ENCODE data around the gene PLS3. TPM values are rescaled to one million over a fixed set of nuclear protein-coding genes. Genes with fewer than 3 reads are reported as not detected.

PLS3 gene
- total RNA-seq, 4 donors from 2014 or later = 74.7 to 145 (median 136) TPM

DNA sequence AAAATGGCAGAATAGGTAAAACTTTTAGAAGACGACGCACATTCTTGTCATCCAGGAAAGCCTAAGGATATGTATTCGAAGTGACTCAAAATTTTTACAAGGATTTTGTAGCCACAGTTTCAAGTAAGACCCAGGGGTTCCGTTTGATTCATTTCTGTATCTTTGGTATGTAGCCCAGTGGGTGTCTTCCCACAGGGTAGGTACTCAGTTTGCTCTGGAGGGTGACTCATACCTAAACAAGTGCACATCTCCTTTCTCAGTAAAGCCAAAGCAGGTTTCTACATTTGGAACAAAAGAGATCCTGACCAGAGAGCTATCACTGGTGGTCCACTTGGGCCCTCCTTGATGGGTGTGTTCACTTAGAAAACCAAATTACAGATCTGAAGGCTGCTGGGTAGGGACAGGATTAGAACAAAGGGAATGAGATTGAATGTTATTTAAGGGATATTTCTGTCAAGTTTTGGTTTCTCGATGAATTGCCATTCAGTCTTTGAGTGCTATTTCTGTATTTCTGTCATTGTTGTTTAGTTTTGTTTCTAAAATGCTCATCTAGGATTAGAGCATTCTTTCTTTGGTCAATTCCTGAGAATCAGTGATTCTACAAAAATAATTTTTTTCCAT, 56.1 kb downstream of the PLS3 start:
- DNase-seq (ENCODE audit: low spot score in 2 of 2) = no peak
- Histone ChIP-seq H3K4me3 (no peak overlapping the region), H3K27me3 (no peaks in the 10 kb centered on the region), H3K4me1 (peaks cover 10% of the 10 kb centered on the region), H3K27ac (peak overlapping the region; percentile 14), H3K9me3 (no peaks in the 10 kb centered on the region), H3K36me3 (no peaks in the 10 kb centered on the region)
- TF ChIP-seq POLR2AphosphoS5 (IDR thresholded peaks at IDR 0.05) (no peak), POLR2A (IDR thresholded peaks at IDR 0.05) (no peak), EP300 (IDR thresholded peaks at IDR 0.05) (no peak)
- TF ChIP-seq, protein P1, sequence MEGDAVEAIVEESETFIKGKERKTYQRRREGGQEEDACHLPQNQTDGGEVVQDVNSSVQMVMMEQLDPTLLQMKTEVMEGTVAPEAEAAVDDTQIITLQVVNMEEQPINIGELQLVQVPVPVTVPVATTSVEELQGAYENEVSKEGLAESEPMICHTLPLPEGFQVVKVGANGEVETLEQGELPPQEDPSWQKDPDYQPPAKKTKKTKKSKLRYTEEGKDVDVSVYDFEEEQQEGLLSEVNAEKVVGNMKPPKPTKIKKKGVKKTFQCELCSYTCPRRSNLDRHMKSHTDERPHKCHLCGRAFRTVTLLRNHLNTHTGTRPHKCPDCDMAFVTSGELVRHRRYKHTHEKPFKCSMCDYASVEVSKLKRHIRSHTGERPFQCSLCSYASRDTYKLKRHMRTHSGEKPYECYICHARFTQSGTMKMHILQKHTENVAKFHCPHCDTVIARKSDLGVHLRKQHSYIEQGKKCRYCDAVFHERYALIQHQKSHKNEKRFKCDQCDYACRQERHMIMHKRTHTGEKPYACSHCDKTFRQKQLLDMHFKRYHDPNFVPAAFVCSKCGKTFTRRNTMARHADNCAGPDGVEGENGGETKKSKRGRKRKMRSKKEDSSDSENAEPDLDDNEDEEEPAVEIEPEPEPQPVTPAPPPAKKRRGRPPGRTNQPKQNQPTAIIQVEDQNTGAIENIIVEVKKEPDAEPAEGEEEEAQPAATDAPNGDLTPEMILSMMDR (IDR thresholded peaks at IDR 0.05) = no peak
- 48% methylated on average over 5 of the region's 5 CpGs for WGBS

DNA sequence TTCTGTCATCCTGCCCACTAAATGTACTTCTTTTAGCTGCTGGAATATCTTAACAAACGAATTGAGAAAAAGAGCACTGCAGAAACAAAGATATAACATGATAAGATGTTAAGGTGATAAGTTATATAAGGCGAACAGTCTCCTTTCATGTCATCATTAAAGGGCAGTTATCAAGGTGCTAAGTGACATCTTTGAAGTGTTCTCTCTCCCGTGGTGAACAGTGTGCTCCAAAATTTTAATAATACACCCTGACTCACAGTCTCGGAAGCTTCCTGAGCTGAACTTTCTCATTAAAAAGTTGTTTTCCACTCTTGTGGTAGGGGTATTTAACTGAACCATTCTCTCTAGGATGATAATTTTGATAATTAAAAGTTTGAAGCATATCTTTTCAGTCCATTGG, 61.6 kb downstream of the PLS3 start:
- H3K36me3 ChIP-seq = no peaks in the 10 kb centered on the region
- 47% methylated on average over 4 of the region's 4 CpGs for WGBS
- TF ChIP-seq POLR2AphosphoS5 (IDR thresholded peaks at IDR 0.05) = no peak
- TF ChIP-seq EP300 (IDR thresholded peaks at IDR 0.05) = no peak
- TF ChIP-seq, protein P1 (IDR thresholded peaks at IDR 0.05) = no peak
- no peak for TF ChIP-seq POLR2A (IDR thresholded peaks at IDR 0.05)
- H3K27me3 ChIP-seq = no peaks in the 10 kb centered on the region
- peaks cover 8% of the 10 kb centered on the region for H3K4me1 ChIP-seq
- H3K4me3 ChIP-seq = no peak overlapping the region
- no peak overlapping the region for H3K27ac ChIP-seq
- no peak for DNase-seq (ENCODE audit: low spot score in 2 of 2)
- no peaks in the 10 kb centered on the region for H3K9me3 ChIP-seq

DNA sequence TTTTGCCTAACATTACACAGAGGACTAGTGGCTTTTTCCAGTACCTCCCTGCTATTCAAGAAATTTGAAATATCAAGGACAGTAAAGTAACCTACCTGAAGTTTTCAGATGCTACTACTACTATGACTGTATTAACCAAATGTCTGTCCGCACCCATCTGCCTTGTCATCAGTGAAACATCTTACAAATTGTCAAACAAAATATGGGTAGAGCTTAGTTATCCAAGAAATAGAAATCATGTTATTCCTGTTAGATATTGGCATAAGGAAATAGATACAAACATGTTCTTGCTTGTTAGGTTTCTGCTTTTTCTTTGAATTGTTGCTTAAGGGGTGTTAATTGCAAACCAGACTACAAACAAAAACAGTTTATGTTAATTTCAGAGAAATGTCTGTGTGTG, 63.9 kb downstream of the PLS3 start:
- DNase-seq (ENCODE audit: low spot score in 2 of 2) = no peak
- TF ChIP-seq, protein P1 (IDR thresholded peaks at IDR 0.05) = no peak
- TF ChIP-seq POLR2AphosphoS5 (IDR thresholded peaks at IDR 0.05) (no peak), EP300 (IDR thresholded peaks at IDR 0.05) (no peak), POLR2A (IDR thresholded peaks at IDR 0.05) (no peak)
- Histone ChIP-seq H3K4me1 (peaks cover 8% of the 10 kb centered on the region), H3K9me3 (no peaks in the 10 kb centered on the region), H3K36me3 (no peaks in the 10 kb centered on the region), H3K4me3 (no peak overlapping the region), H3K27ac (peak overlapping the region; percentile 72), H3K27me3 (no peaks in the 10 kb centered on the region)
- WGBS = 57% methylated on average over 1 of the region's 1 CpG

DNA sequence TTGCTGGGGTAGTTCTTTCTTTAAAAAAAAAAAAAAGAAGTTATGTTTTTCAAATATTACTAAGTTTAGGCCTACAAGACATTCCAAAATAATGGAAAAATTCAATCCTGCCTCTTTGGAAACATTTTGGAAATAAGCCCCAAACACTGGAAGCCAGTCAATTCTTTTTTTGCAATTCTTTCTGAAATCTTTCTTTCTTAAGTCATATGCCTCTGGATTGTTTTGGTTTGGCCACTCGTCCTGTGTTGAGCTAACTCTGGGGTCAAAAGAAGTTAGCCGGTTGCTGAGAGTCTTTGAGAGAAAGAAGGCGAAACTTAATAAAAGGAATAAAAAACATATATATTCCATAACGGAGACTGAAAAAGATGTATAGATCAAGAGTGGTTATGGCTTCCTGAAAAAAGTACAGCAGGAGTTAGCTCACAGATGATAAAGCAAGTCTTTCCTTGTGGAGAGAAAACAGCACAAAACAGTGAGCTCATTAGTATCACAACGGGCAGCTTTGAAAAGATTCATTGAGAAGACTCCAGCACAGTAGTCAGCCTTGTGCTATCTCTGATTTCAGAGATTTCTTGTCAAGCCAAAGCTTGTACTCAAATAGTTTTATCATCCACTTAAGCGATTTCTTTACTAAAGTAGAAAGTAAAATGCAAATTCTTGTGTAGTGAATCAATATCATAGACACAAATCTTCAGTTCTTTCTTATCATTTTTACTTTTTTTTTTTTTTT, 64.8 kb downstream of the PLS3 start:
- H3K27ac ChIP-seq = peak overlapping the region; percentile 72
- no peak for DNase-seq (ENCODE audit: low spot score in 2 of 2)

DNA sequence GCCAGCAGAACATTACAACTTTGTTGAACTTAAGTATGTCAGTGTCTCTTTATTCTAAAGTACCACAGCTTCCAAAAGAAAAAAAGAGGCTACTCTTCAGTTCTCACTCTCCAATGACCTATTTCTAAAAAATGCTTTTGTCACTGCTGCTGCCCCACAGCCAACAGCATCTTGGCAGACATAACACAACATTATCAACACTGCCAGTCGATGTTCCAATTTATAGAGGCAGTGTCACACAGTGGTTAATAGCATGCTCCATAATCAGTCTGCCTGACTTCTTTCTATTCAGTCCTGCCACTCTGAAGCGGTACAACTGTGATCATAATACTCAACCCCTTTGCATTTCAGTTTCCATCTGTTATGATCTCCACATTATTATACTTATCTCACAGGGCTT, 69.2 kb downstream of the PLS3 start:
- Histone ChIP-seq H3K4me3 (no peak overlapping the region), H3K9me3 (no peaks in the 10 kb centered on the region), H3K36me3 (no peaks in the 10 kb centered on the region), H3K27ac (no peak overlapping the region), H3K27me3 (no peaks in the 10 kb centered on the region), H3K4me1 (no peaks in the 10 kb centered on the region)
- no peak for TF ChIP-seq POLR2A (IDR thresholded peaks at IDR 0.05)
- TF ChIP-seq, protein P1 (IDR thresholded peaks at IDR 0.05) = no peak
- 65% methylated on average over 2 of the region's 2 CpGs for WGBS
- no peak for DNase-seq (ENCODE audit: low spot score in 2 of 2)

More for the DNA sequence above, 64.8 kb downstream of the PLS3 start:
- H3K9me3 ChIP-seq = no peaks in the 10 kb centered on the region
- H3K4me1 ChIP-seq = peaks cover 8% of the 10 kb centered on the region
- TF ChIP-seq POLR2A (IDR thresholded peaks at IDR 0.05) = no peak
- TF ChIP-seq POLR2AphosphoS5 (IDR thresholded peaks at IDR 0.05) = no peak
- TF ChIP-seq EP300 (IDR thresholded peaks at IDR 0.05) = no peak
- TF ChIP-seq, protein P1 (IDR thresholded peaks at IDR 0.05) = no peak
- 42% methylated on average over 6 of the region's 6 CpGs for WGBS
- no peaks in the 10 kb centered on the region for H3K36me3 ChIP-seq
- H3K27me3 ChIP-seq = no peaks in the 10 kb centered on the region
- H3K4me3 ChIP-seq = no peak overlapping the region

Measured in suprapubic skin (tissue), 4 donors.